Motor neuron (in vitro differentiated cells): ENCODE data around the gene ZG16B. TPM values are rescaled to one million over a fixed set of nuclear protein-coding genes. Genes with fewer than 3 reads are reported as not detected.

Experiments
- ATAC-seq, 8 experiments: fragments of 200-7000 bp; cut with Tn5 transposase; replicated peaks in 6 of 8; 2 replicates each; pipeline ENCODE4 v1.8.0; 2021; ENCODE audit warnings: mild to moderate bottlenecking in 8 of 8, moderate library complexity in 8 of 8
- H3K27ac ChIP-seq, 2 donors: fragments of 250-450 bp; sonication (Bioruptor Pico); 2 replicates each; pipeline ENCODE4 v1.9.0; 2021; ENCODE audit warnings: antibody characterized with exemption in 2 of 2, mild to moderate bottlenecking in 2 of 2, moderate library complexity in 1 of 2
- H3K4me1 ChIP-seq, 2 donors: fragments of 250-450 bp; sonication (Bioruptor Pico); replicated peaks in 1 of 2; 2 replicates each; pipeline ENCODE4 v1.6.1; 2021; ENCODE audit warnings: antibody characterized with exemption in 2 of 2, mild to moderate bottlenecking in 2 of 2, moderate library complexity in 1 of 2
- H3K4me3 ChIP-seq, 5 donors: fragments of 250-450 bp; sonication (Bioruptor Pico); 2 replicates each; pipeline ENCODE4 v1.9.0; 2021; ENCODE audit warnings: antibody characterized with exemption in 5 of 5, mild to moderate bottlenecking in 5 of 5, moderate library complexity in 4 of 5
- WGBS, 10 experiments: fragments of 450-650 bp; shearing (Covaris generic); methylation state at CpG; one replicate each; pipeline ENCODE4 v1.0.0; 2022; 5-methylcytosine and 5-hydroxymethylcytosine counted together
- in situ Hi-C, 9 experiments: fragments of 400-800 bp; cut with MboI; loops; one replicate each; pipeline ENCODE4 v1.15.0; 2021; ENCODE audit warnings: low sequenced_read_pairs in 9 of 9, low pct_unique_long_range_greater_than_20kb in 2 of 9; ENCODE audit not compliant: unreplicated experiment in 9 of 9
- total RNA-seq, 8 experiments: library from RNA; unstranded; fragments of 300-600 nt; gene quantifications; 2 replicates each; pipeline versions ENCODE4 v1.2.3 to v1.2.4, GENCODE V29; 2022

ZG16B gene
- total RNA-seq, 8 experiments from 2014 or later: 0.54 to 1.4 (median 1.2) TPM; not detected in 4

GRCh38 chr16:2822158-2822495 is 8.0 kb upstream of the ZG16B start:
- ATAC-seq: no peak
- in situ Hi-C loops: no loop called here
- no peak overlapping the region for H3K4me3 ChIP-seq
- H3K4me1 ChIP-seq: no peaks in the 10 kb centered on the region
- 35 to 90% (median 49%) methylated on average over 1 to 8 of the region's 8 CpGs; no CpG with 5 or more reads in 3 of the 10 experiments for WGBS, 10 experiments
- no peak overlapping the region for H3K27ac ChIP-seq

GRCh38 chr16:2822496-2822895 is 7.6 kb upstream of the ZG16B start:
- ATAC-seq: no peak
- no peak overlapping the region for H3K27ac ChIP-seq
- H3K4me3 ChIP-seq: no peak overlapping the region
- in situ Hi-C loops: no loop called here
- 0 to 67% (median 53%) methylated on average over 1 to 4 of the region's 4 CpGs; no CpG with 5 or more reads in 3 of the 10 experiments for WGBS, 10 experiments
- H3K4me1 ChIP-seq: no peaks in the 10 kb centered on the region

GRCh38 chr16:2824626-2825025 is 5.5 kb upstream of the ZG16B start:
- WGBS, 10 experiments: 60 to 97% (median 74%) methylated on average over 1 to 7 of the region's 10 CpGs; no CpG with 5 or more reads in 3 of the 10 experiments
- H3K27ac ChIP-seq: no peak overlapping the region
- no peak overlapping the region for H3K4me3 ChIP-seq
- ATAC-seq: no peak
- H3K4me1 ChIP-seq: no peaks in the 10 kb centered on the region
- in situ Hi-C loops: no loop called here

- H3K27ac ChIP-seq: no peak overlapping the region
- H3K4me3 ChIP-seq: no peak overlapping the region
- in situ Hi-C loops: no loop called here
- ATAC-seq: no peak
- H3K4me1 ChIP-seq: no peaks in the 10 kb centered on the region
- 24 to 90% (median 65%) methylated on average over 3 to 13 of the region's 26 CpGs; no CpG with 5 or more reads in 2 of the 10 experiments for WGBS, 10 experiments
These were observed 4.9 kb upstream of the ZG16B start for GRCh38 chr16:2825049-2825742.

- WGBS, 10 experiments: 40 to 90% (median 64%) methylated on average over 1 to 8 of the region's 11 CpGs; no CpG with 5 or more reads in 2 of the 10 experiments
- Histone ChIP-seq H3K4me1 (no peaks in the 10 kb centered on the region), H3K4me3 (no peak overlapping the region), H3K27ac (no peak overlapping the region)
- no peak for ATAC-seq
- in situ Hi-C loops: no loop called here
These were observed 4.2 kb upstream of the ZG16B start for GRCh38 chr16:2825906-2826305.

- 60 to 100% (median 68%) methylated on average over 2 to 6 of the region's 19 CpGs; no CpG with 5 or more reads in 4 of the 10 experiments for WGBS, 10 experiments
- H3K27ac ChIP-seq: no peak overlapping the region
- H3K4me3 ChIP-seq: no peak overlapping the region
- no peaks in the 10 kb centered on the region for H3K4me1 ChIP-seq
- ATAC-seq: peak in 3 of 8 experiments; percentile 31 to 78 (median 77)
- in situ Hi-C loops: no loop called here
These were observed 3.3 kb upstream of the ZG16B start for GRCh38 chr16:2826591-2827373.

GRCh38 chr16:2827374-2827791 is 2.7 kb upstream of the ZG16B start:
- Histone ChIP-seq H3K4me1 (no peaks in the 10 kb centered on the region), H3K27ac (no peak overlapping the region), H3K4me3 (no peak overlapping the region)
- ATAC-seq: no peak
- WGBS, 10 experiments: no CpG with 5 or more reads among the region's 15 CpGs
- in situ Hi-C loops: no loop called here

- Histone ChIP-seq H3K4me1 (no peaks in the 10 kb centered on the region), H3K27ac (no peak overlapping the region), H3K4me3 (no peak overlapping the region)
- 20 to 100% (median 56%) methylated on average over 1 to 5 of the region's 14 CpGs; no CpG with 5 or more reads in 2 of the 10 experiments for WGBS, 10 experiments
- ATAC-seq: no peak
- in situ Hi-C loops: no loop called here
These were observed 2.1 kb upstream of the ZG16B start for GRCh38 chr16:2827831-2828520.

- no peak for ATAC-seq
- Histone ChIP-seq H3K4me1 (no peaks in the 10 kb centered on the region), H3K27ac (no peak overlapping the region), H3K4me3 (no peak overlapping the region)
- 81 to 96% (median 87%) methylated on average over 3 to 5 of the region's 8 CpGs; no CpG with 5 or more reads in 7 of the 10 experiments for WGBS, 10 experiments
- in situ Hi-C loops: no loop called here
These were observed 1.6 kb upstream of the ZG16B start for GRCh38 chr16:2828521-2828840.

- Histone ChIP-seq H3K27ac (no peak overlapping the region), H3K4me3 (no peak overlapping the region), H3K4me1 (no peaks in the 10 kb centered on the region)
- in situ Hi-C loops: no loop called here
- no peak for ATAC-seq
- 40 to 100% (median 80%) methylated on average over 1 to 8 of the region's 17 CpGs; no CpG with 5 or more reads in 5 of the 10 experiments for WGBS, 10 experiments
These were observed 1.1 kb upstream of the ZG16B start for GRCh38 chr16:2828876-2829430.

GRCh38 chr16:2830355-2830695 is 222 bp downstream of the ZG16B start:
- H3K4me3 ChIP-seq: no peak overlapping the region
- WGBS, 10 experiments: 60 to 100% methylated on average over 1 of the region's 5 CpGs; no CpG with 5 or more reads in 8 of the 10 experiments
- peak in 1 of 8 experiments; percentile 19 for ATAC-seq
- no peaks in the 10 kb centered on the region for H3K4me1 ChIP-seq
- in situ Hi-C loops: no loop called here
- no peak overlapping the region for H3K27ac ChIP-seq

GRCh38 chr16:2831203-2831602 is 1.1 kb downstream of the ZG16B start:
- Histone ChIP-seq H3K4me3 (no peak overlapping the region), H3K4me1 (no peaks in the 10 kb centered on the region), H3K27ac (no peak overlapping the region)
- ATAC-seq: peak in 1 of 8 experiments; percentile 25
- 0 to 50% (median 36%) methylated on average over 1 to 5 of the region's 15 CpGs; no CpG with 5 or more reads in 5 of the 10 experiments for WGBS, 10 experiments
- in situ Hi-C loops: no loop called here

- no peak overlapping the region for H3K27ac ChIP-seq
- no peak overlapping the region for H3K4me3 ChIP-seq
- peak in 1 of 8 experiments; percentile 15 for ATAC-seq
- H3K4me1 ChIP-seq: no peaks in the 10 kb centered on the region
- 0 to 100% (median 57%) methylated on average over 1 to 3 of the region's 7 CpGs; no CpG with 5 or more reads in 2 of the 10 experiments for WGBS, 10 experiments
- in situ Hi-C loops: no loop called here
These were observed 3.7 kb downstream of the ZG16B start for GRCh38 chr16:2833776-2834175.
